ACHN (cell line): ENCODE measurements around the gene BCOR.

Experiments
- DNase-seq: peaks from one replicate; pipeline ENCODE4 v3.0.0-alpha.2; 2015
- in situ Hi-C: cut with HindIII; loops from 2 replicates; pipeline ENCODE4 v1.10.0; 2017; ENCODE audit warnings: low sequenced_read_pairs, low pct_ligation_motif_present, low pct_unique_long_range_greater_than_20kb

The BCOR gene

DNA sequence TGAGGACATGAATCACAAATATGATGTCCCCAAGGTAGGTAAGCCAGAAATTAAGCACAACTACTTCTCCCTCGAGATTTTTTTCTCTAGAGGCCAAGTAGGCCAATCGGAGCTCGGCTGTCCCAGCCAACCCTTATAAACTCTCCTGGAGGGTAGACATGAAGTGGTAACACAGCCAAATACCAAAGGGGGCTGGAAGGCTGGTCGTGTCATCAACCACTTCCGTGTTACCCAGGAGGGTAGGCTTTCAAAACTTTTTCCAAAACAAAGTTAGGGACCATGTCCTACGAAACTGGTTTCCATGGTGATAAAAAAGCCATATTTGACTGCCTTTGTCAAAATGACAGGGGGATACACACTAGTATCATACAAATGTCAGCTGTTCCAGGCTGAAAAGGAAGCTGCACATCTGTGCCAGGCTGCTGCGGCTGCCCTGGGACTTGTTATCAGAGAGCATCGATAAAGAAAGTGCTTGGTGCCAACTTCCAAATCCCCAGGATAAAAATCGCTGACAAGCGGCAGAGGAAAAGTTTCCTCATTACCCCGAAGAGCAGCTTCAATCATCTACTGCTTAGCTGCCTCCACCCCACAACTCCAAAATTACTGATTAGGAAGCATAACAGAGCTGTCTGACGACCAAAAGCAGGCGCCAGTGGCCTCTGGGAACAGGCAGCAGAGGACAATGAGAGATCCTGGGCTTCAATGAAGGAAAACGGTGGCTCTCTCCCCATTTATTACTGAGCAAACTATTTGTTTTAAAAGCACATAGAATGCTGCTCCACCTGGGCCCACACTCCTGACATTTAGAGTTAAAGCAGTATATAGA, 20.8 kb downstream of the BCOR start:
- no peak for DNase-seq
- in situ Hi-C loops = no loop called here

DNA sequence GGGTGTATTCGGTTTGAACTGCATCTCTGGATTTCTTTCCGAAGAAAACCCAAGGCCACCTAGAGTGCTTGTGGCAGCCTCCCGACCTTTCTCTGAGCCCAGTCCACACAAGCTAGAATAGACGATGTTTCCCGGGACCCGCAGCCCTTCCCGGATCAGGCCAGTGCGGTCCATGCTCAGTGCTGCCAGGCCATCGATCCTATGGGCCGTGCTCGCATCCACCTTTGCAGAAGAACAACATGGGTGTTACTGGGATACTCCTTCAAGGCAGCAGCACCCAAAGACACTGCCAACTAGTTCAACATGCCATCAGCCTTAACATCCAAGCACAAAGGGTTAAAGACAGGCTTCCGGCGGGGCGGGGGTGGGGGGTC, 22.8 kb downstream of the BCOR start:
- in situ Hi-C loops = no loop called here

DNA sequence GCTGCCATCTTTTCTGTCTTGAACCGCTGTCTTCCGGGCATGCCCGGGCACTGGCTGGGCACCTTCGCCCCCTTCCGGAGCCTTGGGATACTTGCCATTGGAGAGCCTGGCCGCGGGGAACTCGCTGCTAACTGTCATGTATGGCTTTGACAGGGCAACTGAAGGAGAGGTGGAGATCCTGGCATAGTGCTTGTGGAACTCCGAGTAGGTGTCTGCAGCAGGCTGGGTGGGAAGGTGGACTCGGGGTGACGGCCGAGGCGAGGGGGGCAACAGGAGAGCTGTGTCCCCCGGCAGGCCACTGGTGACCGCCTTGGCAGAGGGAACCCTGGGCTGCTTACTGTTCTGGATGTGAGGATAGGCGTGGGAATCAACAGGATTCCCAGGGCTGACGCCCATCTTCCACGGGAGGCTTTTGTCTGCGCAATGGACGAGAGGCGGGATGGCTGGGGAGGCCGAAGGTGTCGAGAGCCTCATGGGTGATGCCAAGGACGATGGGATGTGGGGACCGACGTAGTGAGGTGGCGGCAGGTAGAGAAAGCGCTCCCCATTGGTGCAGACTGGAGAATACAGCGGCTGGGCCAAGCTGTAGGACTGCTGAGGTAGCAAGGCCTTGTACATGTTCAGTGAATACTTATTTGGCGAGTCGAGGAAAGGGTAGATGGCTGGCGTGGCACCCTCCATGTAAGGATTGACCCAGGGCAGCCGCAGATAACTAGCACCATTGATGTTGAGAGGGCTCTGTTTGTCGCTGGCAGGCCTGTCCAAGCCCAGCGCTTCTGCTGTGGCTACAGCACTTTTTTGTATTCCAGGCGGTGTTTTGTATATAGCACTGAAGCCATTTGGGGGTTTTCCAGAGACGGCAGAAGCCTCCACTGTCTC, 23.4 kb downstream of the BCOR start:
- in situ Hi-C loops = no loop called here
- no peak for DNase-seq

More for the DNA sequence above, 22.8 kb downstream of the BCOR start:
- DNase-seq = no peak

GRCh38 chrX:40073439-40074054, 24.2 kb downstream of the BCOR start:
- in situ Hi-C loops = no loop called here
- DNase-seq = no peak

GRCh38 chrX:40072246-40072645, 25.5 kb downstream of the BCOR start:
- in situ Hi-C loops = no loop called here
- DNase-seq = no peak

GRCh38 chrX:40068048-40068447, 29.7 kb downstream of the BCOR start:
- no peak for DNase-seq
- in situ Hi-C loops = no loop called here

GRCh38 chrX:40066700-40067099, 31.1 kb downstream of the BCOR start:
- no peak for DNase-seq
- in situ Hi-C loops = no loop called here

- in situ Hi-C loops = no loop called here
- no peak for DNase-seq
These were observed 32.3 kb downstream of the BCOR start for GRCh38 chrX:40065296-40066046.

DNA sequence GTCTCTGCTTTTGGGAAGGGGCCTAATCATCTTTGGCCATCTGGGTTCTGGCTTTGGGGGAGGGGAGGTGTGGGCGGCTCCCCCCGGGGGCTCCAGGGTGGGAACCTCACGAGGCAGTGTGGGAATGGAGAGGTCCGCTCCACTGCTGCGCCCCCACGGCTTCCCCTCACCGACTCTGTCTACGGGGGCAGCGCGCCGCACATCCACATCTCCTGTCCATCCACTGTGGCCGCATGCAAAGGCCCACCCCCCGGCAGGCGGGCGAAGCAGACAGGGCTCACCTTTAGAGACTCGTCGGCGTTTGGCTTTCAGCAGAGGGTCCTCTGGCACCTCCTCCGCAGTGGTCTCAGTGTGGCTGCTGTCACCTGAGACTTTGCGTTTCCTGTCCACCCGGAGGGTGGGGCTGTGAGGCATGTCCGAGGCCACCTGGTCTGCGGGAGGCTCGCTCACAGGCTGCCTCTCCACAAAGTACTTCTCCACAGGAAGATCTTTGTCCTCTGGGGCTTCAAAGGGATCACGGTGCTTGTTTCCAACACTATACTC, 33.6 kb downstream of the BCOR start:
- DNase-seq = no peak
- in situ Hi-C loops = no loop called here

GRCh38 chrX:40063555-40063954, 34.2 kb downstream of the BCOR start:
- DNase-seq = no peak
- in situ Hi-C loops = no loop called here

- in situ Hi-C loops = no loop called here
These were observed 35.1 kb downstream of the BCOR start for GRCh38 chrX:40062525-40063155.

DNA sequence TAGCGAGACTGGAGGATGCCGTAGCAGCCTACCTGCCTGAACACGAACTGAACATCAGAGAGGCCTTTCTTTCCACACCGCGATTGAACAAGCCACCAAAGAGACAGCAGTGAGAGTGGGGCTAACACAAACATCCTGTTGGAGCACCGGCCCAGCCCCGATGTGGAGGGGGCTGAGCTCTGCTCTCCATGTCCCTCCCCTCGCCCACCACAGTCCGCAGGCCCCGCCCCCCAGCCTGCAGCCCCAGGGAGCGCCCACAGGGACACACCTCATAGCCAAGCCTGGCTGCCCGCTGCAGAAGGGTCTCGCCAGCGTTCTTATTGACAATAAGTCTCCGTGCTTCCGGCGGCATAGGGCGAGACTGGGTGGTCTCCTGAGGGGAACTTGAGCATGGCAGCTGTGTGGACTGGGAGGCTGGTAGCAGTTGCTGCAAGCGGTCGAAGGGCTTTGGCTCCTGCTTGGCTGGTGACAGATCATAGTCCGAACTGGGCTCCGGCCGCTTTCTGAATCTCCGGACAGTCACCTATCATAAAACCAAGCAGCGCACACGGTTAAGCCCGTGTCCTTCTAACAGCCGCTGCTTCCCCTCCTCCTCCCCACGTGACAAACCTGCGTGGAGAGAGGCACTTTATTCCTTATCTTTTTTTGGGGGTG, 35.8 kb downstream of the BCOR start:
- in situ Hi-C loops = no loop called here
- DNase-seq = no peak

More at GRCh38 chrX:40062525-40063155, 35.1 kb downstream of the BCOR start:
- DNase-seq = no peak

- no peak for DNase-seq
- in situ Hi-C loops = no loop called here
These were observed 36.8 kb downstream of the BCOR start for GRCh38 chrX:40061005-40061404.

DNA sequence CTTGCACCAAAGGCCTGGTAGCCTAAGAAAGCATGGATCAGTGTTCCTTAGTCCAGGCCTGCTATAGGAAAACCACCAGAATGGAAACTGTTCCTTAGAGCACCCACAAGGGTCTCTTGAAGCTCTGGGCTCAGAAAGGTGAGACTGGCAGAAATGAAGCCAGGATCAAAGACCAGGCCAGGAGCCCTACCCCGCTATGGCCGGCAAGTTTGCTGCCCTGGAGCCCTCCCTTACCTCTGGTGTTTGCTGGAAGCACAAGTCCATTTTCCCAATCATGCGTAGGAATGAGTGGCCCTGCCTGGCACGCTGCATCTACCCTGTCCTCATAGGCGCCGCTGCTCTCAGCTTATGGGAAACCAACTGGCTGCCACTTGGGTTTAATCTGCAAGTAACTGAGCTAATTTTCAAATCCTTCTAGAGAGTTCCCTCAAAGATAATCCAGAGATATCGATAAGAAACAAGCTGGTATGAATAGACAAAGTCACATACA, 37.4 kb downstream of the BCOR start:
- in situ Hi-C loops = no loop called here
- DNase-seq = no peak

DNA sequence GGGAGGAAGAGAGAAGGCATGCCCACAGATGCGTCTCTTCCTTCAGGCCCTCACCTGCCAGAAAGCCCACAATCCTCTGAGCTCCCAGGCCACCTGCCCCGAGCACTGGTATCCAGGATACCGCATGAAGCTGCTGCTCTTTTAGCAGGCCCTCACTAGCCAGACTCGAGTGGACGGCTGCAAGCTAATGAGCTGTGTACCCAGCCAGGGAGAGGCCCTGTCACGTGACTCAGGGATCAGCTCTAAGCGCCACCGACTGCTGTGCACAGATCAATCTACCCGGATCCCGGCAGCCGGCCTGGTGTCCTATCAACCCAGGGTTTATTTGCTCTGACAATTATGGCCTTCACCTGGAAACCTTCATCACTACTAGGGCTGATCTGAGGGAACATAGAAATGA, 39.0 kb downstream of the BCOR start:
- in situ Hi-C loops = no loop called here
- DNase-seq = no peak

DNA sequence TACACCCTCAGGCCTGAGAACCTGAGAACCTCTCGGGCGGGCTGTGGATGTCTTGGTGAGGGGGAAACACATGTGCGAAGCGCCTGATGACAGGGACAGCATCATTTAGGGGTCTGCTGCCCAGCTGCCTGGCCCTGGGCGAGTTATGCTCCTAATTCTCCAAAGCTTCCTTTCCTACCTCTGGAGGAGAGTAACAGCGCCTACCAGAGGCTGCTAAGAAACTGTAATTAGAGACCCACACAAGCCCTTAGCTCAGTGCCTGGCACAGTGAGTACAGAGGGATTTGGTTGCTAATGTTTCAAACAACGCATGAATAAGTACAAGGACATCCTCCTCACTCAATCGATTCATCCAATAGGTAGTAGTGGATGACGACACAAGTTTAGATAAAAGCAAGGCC, 40.4 kb downstream of the BCOR start:
- in situ Hi-C loops = no loop called here
- no peak for DNase-seq

GRCh38 chrX:40056420-40056819, 41.3 kb downstream of the BCOR start:
- in situ Hi-C loops = no loop called here
- no peak for DNase-seq
